Measurements from ENCODE around the gene NUP214.

DNA sequence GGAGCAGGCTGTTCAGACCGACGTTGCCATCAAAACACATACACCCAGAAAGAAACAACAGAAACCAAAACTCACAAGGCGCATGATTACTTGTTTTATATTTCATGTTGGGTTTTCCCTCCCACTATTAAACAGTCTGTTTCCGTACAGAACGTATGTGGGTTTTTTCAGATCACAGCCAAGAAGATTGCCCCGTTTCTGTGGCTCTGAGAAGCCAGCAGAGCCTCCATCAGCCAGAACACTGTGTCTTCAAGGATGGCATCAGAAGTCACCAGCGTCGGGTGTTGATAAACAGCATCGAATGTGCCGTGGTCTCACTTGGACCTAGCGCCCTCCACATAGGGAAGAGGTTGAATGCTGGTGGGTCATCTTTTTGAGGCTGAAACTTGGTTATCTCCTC is 108.2 kb downstream of the NUP214 start:
- no peak for TF ChIP-seq ZNF274 (IDR thresholded peaks at IDR 0.05; ENCODE audit: low read depth, low read length)
- no peak for TF ChIP-seq YY1 (IDR thresholded peaks at IDR 0.05; ENCODE audit: insufficient read depth, insufficient read length)
- TF ChIP-seq SUZ12 (IDR thresholded peaks at IDR 0.05; ENCODE audit: extremely low read depth, insufficient read depth, insufficient read length) = no peak
